RKO (cell line): ENCODE measurements around the gene DDHD1.

Experiments used
- DNase-seq: peaks from one replicate; pipeline ENCODE4 v3.0.0-alpha.2; 2016; ENCODE audit warnings: low spot score

DDHD1 gene

GRCh38 chr14:53034036-53034435, 119.1 kb downstream of the DDHD1 start:
- no peak for DNase-seq

GRCh38 chr14:53032838-53033390, 120.2 kb downstream of the DDHD1 start:
- DNase-seq = no peak

- DNase-seq = peak; percentile 30
Measured at GRCh38 chr14:53032161-53032803, 120.8 kb downstream of the DDHD1 start.

GRCh38 chr14:53027562-53027961, 125.6 kb downstream of the DDHD1 start:
- no peak for DNase-seq

- DNase-seq = no peak
Measured at GRCh38 chr14:53027041-53027440, 126.1 kb downstream of the DDHD1 start.

GRCh38 chr14:53023325-53023724, 129.8 kb downstream of the DDHD1 start:
- no peak for DNase-seq

- DNase-seq = no peak
Measured at GRCh38 chr14:53022593-53022992, 130.5 kb downstream of the DDHD1 start.

- no peak for DNase-seq
Measured at GRCh38 chr14:53020193-53020932, 132.8 kb downstream of the DDHD1 start.

GRCh38 chr14:53019406-53019805, 133.7 kb downstream of the DDHD1 start:
- DNase-seq = no peak

- DNase-seq = no peak
Measured at GRCh38 chr14:53017837-53018236, 135.3 kb downstream of the DDHD1 start.

- DNase-seq = no peak
Measured at GRCh38 chr14:53016919-53017318, 136.2 kb downstream of the DDHD1 start.

- DNase-seq = no peak
Measured at GRCh38 chr14:53016491-53016890, 136.6 kb downstream of the DDHD1 start.

GRCh38 chr14:53011053-53011462, 142.1 kb downstream of the DDHD1 start:
- DNase-seq = peak; percentile 15

GRCh38 chr14:53010193-53011040, 142.7 kb downstream of the DDHD1 start:
- no peak for DNase-seq

- no peak for DNase-seq
Measured at GRCh38 chr14:53006931-53007562, 146.1 kb downstream of the DDHD1 start.

GRCh38 chr14:53004976-53005375, 148.1 kb downstream of the DDHD1 start:
- DNase-seq = no peak

- DNase-seq = no peak
Measured at GRCh38 chr14:53003776-53004175, 149.3 kb downstream of the DDHD1 start.

- peak; percentile 3 for DNase-seq
Measured at GRCh38 chr14:53002576-53002975, 150.5 kb downstream of the DDHD1 start.

- DNase-seq = no peak
Measured at GRCh38 chr14:53001787-53002378, 151.2 kb downstream of the DDHD1 start.

- DNase-seq = no peak
Measured at GRCh38 chr14:52998376-52999015, 154.6 kb downstream of the DDHD1 start.

GRCh38 chr14:52996493-52996892, 156.6 kb downstream of the DDHD1 start:
- DNase-seq = no peak
